ENCODE measurements around the gene PLXNB3.

The PLXNB3 gene

GRCh38 chrX:153755136-153755535 lies 8.9 kb upstream of the PLXNB3 start:
- DNase-seq: no peak

- no peak for DNase-seq
Measured at GRCh38 chrX:153761863-153762262, 2.2 kb upstream of the PLXNB3 start.

- no peak for DNase-seq
Measured at GRCh38 chrX:153762626-153763173, 1.3 kb upstream of the PLXNB3 start.

GRCh38 chrX:153763298-153763932 lies 634 bp upstream of the PLXNB3 start:
- DNase-seq: no peak

GRCh38 chrX:153764786-153765137 lies 713 bp downstream of the PLXNB3 start:
- DNase-seq: peak in 3 of 51 donors; percentile 47 to 73 (median 71)

GRCh38 chrX:153765138-153766079 lies 1.4 kb downstream of the PLXNB3 start:
- DNase-seq: peak in 49 of 51 donors; percentile 22 to 97 (median 82)

GRCh38 chrX:153766098-153766817 lies 2.2 kb downstream of the PLXNB3 start:
- DNase-seq: peak in 29 of 51 donors; percentile 9 to 68 (median 40)

- peak in 1 of 51 donors; percentile 33 for DNase-seq
Measured at GRCh38 chrX:153766871-153767673, 3.0 kb downstream of the PLXNB3 start.

- DNase-seq: no peak
Measured at GRCh38 chrX:153767674-153768055, 3.6 kb downstream of the PLXNB3 start.

GRCh38 chrX:153768311-153769157 lies 4.5 kb downstream of the PLXNB3 start:
- DNase-seq: no peak

GRCh38 chrX:153769158-153769864 lies 5.3 kb downstream of the PLXNB3 start:
- DNase-seq: no peak

GRCh38 chrX:153769865-153770600 lies 6.0 kb downstream of the PLXNB3 start:
- DNase-seq: peak in 2 of 51 donors; percentile 11 to 19

GRCh38 chrX:153770601-153771414 lies 6.8 kb downstream of the PLXNB3 start:
- DNase-seq: no peak

GRCh38 chrX:153771415-153772315 lies 7.6 kb downstream of the PLXNB3 start:
- DNase-seq: no peak

GRCh38 chrX:153772316-153773217 lies 8.5 kb downstream of the PLXNB3 start:
- no peak for DNase-seq
